ENCODE measurements around the gene CLCA4.
"Not testable (repeated sequence)": the region's sequence is repeated elsewhere in the genome, so short reads cannot be mapped to it uniquely, and the experiment has no call there.

The CLCA4 gene

DNA sequence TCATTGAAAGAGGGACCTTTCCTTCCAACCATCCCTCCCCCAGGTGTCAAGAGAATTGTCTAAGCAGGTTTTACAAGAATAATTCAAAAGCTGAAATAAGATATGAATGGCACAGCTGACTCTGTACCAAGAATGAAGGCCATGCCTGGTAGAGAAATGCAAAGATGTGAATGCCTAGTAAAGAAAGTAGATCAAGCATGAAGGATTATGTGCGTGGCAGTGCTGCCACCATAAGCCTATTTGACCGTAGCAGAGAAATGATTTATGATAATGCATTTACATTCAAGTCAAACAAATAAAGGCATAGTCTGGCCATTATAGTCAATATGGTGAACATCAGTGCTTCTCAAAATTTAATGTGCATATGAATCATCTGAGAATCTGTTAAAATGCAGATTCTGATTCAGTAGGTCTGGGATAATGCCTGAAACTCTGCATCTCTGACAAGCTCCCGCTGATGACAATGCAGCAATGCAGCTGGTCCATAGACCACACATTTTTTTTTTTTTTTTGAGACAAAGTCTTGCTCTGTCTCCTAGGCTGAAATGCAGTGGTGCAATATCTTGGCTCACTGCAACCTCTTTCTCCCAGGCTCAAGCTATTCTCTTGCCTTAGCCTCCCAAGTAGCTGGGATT, 16.6 kb upstream of the CLCA4 start:
- DNase-seq (ENCODE audit: low read depth, low spot score), result no peak

- no peak for DNase-seq (ENCODE audit: low read depth, low spot score)
Measured at GRCh38 chr1:86537928-86538695, 8.8 kb upstream of the CLCA4 start.

- no peak for DNase-seq (ENCODE audit: low read depth, low spot score)
Measured at GRCh38 chr1:86538775-86539174, 8.1 kb upstream of the CLCA4 start.

- no peak for DNase-seq (ENCODE audit: low read depth, low spot score)
Measured at GRCh38 chr1:86541859-86542258, 5.0 kb upstream of the CLCA4 start.

DNA sequence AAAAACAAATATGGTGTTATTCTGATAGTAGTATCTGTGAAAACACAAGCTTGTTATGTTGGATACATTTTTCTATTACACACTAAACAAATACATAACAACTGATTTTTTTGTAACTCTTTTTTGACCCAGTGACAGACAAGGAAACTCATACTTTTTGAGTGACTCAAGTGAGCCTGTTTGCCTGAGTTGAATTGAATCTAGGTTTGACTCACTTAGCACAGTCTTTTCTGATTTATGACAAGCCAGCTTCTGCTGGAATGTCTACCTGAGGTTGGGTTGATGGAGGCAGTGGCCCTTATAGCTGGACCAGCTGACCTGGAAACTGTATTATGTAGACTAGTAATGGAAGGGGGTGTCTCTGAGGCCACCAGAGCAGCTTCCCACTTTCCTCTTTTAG, 4.2 kb upstream of the CLCA4 start:
- DNase-seq (ENCODE audit: low read depth, low spot score), result no peak

DNA sequence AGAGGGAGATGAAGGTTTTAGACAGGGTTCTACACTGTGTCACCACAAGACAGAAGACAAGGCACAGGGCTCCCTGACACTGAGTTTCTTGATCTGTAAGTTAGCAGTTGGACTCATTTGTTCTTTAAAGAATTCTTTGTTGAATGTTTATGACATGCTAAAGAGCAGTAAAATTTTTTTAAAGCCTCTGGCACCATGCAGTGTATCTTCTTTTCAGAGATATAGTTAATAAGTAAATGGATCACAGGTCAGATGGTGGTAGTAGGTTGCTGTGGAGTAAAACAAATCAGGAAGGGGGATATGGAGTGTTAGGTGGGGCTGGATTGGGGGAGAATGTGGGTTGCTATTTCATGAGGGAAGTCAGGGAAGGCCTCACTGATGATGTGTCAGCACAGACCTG, 2.0 kb downstream of the CLCA4 start:
- no peak for DNase-seq (ENCODE audit: low read depth, low spot score)

DNA sequence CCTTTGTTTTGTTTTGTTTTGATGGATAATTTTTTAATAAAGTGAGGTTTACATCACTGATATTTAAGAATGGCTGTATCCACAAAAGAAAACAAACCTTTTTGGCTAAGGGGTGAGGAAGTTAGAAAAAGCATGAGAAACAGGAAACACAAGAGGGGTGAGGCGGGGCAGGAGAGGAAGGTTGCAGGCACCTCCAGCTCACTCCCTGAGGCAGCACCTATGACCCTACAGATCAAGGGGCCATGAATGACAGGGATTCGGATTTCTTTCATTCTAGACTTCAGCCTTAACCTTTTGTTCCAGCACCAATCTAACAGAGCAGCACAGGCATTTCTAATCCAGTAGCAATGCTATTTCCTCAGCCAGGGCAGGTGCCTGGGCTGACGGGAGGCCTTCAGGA, 4.4 kb downstream of the CLCA4 start:
- DNase-seq (ENCODE audit: low read depth, low spot score), result no peak

- no peak for DNase-seq (ENCODE audit: low read depth, low spot score)
Measured at GRCh38 chr1:86552376-86552775, 5.5 kb downstream of the CLCA4 start.

DNA sequence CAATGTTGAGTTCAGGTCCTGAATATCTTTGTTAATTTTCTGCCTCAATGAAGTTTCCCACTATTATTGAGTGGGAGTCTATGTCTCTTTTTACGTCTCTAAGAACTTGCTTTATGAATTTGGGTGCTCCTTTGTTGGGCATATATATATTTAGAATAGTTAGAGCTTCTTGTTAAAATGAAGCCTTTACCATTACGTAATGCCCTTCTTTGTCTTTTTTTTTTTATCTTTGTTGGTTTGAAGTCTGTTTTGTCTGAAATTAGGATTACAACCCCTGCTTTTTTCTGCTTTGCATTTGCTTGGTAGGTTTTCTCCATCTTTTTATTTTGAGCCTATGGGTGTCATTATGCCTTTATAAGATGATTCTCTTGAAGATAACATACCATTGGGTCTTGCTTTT, 10.9 kb downstream of the CLCA4 start:
- DNase-seq (ENCODE audit: low read depth, low spot score), result no peak

DNA sequence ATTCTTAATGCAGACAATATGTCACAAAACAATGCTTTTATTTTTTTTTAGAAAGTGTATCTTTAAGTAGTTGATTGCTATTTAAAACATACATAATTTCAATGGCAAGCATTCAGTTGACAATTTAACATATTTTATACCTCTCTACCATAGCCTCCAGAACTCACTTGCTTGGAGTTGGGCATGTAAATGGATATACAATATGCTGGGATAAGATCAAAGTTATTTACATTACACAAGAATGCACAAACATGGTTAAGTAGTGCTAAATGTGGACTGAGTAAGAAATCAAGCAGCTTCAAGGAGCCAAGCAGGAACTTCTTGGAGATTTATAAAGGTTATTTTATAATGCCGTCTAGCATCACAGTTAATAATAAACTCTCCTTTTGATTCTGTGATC, 17.0 kb downstream of the CLCA4 start:
- DNase-seq (ENCODE audit: low read depth, low spot score), result no peak

GRCh38 chr1:86567341-86567740, 20.5 kb downstream of the CLCA4 start:
- DNase-seq (ENCODE audit: low read depth, low spot score), result no peak

DNA sequence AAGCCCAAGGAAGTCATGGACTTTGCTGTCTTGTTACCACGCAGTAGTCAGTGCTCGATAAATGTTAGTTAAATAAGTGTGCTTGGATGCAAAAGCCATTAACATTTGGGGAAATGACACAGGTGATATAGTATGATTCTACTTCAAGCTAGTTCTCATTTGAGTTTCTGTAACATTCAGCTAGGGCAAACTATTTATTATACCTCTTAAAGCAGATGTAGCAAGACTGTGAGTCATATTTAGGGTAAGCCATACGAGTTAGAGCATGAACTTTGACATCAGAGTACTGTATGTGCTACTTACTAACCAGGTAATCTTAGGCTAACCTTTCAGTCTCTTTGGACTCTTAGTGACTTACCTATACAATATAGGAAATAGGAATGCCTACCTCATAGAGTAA, 21.0 kb downstream of the CLCA4 start:
- no peak for DNase-seq (ENCODE audit: low read depth, low spot score)

DNA sequence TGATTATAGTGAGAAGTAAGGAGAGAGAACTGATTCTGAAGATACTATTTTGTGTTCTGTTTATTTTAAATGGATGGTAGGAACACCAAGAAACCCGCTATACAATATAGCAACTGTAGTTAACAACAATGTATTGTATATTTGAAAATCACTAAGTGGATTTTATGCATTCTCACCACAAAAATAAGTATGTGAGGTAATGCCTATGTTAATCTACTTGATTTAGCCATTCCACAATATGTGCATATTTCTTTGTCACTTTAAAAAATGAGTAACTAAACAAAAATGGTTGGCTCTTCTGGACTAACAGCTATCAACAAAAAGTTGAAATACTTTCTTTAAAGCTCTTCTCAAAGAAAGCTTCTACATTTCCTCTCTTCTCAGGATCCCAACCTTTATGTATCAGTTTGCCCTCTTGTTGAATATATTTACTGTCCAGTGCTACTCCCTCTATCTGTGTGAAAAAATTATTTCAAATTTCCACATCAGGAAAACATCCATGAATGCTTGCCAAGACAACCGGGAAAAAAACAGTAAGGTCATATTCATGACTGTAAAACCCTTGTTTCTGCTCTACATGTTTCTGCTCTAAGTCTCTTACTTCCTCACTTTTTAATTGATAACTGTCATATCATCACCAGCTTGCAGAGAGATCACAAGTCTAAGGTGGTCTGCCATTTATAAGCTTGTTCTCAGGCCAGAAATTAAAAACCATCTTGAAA, 27.0 kb downstream of the CLCA4 start:
- no peak for DNase-seq (ENCODE audit: low read depth, low spot score)

DNA sequence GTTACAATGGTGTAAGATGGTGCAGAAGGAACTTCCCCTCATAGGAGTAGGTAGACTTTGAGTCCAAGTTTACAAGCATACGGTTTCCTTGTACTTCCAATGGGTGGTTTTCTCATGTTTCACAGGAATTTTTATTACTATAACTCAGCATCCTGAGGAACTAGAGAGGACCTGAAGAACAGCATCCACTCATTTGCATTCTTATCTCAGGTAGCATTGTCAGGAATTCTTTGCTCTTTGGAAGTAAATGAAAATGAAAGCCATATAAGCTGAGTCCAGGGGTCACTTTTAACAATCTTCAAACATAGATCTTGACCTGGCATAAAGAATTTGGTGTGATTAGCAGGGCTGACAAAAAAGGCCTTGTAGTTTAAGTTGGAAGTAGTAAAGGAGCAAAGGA, 34.4 kb downstream of the CLCA4 start:
- no peak for DNase-seq (ENCODE audit: low read depth, low spot score)

DNA sequence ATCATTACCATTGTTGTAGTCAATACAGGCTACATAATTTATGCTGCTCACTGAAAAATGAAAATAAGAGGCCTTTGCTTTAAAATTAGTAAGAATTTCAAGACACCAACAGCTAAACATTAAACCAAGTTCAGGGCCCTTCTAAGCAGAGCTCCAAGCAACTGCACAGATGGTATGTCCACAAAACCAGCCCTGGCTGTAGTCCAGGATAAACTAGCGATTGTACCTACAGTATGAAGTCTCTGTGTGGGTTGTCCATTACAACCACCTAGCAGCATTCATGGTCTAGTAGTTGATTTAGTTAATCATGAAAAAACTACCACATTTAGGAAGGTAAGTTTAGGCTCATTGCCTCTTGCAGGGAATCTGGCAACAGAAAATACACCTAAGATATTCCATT, 35.3 kb downstream of the CLCA4 start:
- DNase-seq (ENCODE audit: low read depth, low spot score), result no peak

DNA sequence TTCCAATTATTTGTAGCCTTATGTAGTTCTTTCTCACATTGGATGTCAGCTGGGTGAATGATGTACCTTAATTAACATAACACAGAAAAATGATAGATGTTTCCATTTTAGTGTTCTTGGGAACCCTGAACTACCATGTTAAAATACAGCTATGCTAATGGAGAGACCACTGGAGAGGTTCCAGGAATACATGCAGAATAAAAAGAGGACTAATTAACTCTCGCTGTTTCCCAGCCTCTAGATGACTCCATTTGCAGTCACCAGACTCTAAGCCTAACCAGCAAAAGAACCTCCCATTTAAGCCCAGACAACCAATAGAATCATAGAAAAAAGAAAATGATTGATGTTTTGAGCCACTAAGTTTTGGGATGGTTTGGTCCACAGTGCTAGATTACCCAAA, 36.2 kb downstream of the CLCA4 start:
- no peak for DNase-seq (ENCODE audit: low read depth, low spot score)

GRCh38 chr1:86583593-86583992, 36.7 kb downstream of the CLCA4 start:
- no peak for DNase-seq (ENCODE audit: low read depth, low spot score)

DNA sequence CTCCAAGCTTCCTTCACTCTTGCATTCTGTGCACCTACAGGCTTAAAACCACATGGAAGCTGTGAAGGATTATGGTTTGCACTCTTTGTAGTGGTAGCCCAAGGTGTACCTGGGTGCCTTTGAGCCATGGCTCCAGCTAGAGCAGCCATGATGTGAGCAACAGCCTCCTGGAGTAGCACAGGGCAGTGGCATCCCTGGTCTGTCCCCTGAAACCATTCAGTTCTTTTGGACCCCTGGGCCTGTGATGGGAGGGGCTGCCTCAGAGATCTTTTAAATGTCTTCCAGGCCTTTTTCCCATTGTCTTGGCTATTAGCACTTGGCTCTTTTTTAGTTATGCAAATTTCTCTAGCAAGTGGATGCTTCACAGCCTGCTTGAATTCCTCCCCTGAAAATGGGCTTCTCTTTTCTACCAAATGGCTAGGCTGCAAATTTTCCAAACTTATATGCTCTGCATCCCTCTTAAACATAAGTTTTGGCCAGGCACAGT, 47.4 kb downstream of the CLCA4 start:
- no peak for DNase-seq (ENCODE audit: low read depth, low spot score)

- no peak for DNase-seq (ENCODE audit: low read depth, low spot score)
Measured at GRCh38 chr1:86596224-86596623, 49.3 kb downstream of the CLCA4 start.

- no peak for DNase-seq (ENCODE audit: low read depth, low spot score)
Measured at GRCh38 chr1:86596741-86597290, 49.9 kb downstream of the CLCA4 start.

DNA sequence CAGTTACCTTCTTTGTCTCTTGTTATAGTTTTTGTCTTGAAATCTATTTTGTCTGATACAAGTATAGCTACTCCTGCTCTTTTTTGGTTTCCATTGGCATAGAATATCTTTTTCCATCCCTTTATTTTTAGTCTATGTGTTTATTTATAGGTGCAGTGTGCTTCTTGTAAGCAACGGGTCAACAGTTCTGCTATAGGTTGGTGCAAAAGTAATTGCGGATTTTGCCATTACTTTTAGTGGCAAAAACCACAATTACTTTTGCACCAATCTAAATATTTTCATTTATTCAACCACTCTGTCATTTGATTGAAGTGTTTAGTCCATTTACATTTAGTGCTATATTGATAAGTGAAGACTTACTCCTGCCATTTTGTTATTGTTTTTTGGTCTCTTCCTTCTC, 59.2 kb downstream of the CLCA4 start:
- DNase-seq (ENCODE audit: low read depth, low spot score), result not testable (repeated sequence)

DNA sequence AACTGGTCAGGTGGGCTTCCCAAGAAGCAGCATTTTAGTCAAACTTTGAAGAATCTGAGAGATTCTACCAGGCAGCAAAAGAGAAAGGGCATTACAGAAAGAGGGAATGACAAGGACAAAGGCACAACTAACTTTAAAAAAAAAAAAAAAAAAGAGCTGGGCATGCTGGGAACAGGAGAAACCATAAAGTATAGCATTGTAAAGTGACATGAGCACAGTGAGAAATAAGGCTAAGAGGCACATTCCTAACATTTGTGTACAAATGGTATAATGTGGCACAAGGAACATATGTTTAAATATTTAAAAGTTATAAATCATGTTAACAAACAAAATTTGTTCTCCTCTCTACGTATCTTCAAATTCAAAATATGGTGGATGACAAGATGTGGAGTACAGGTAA, 69.6 kb downstream of the CLCA4 start:
- no peak for DNase-seq (ENCODE audit: low read depth, low spot score)

Measured in activated CD4-positive, CD25-positive, alpha-beta regulatory T cell treated with anti-CD3 and anti-CD28 coated beads, Interleukin-2, amount 50 U/mL, for 16 hours (primary cell).